NCI-H524 (cell line): ENCODE data around the gene KRTDAP.

Experiments used
- DNase-seq, 2 experiments: peaks; one replicate each; lab custom pipeline; 2025; lab: John Stamatoyannopoulos, UW

KRTDAP gene

GRCh38 chr19:35490364-35490763, at the start of gene KRTDAP:
Gene KRTDAP (minus strand): TSS chr19:35490464. CDS start chr19:35490442, 22 bp downstream.
- no peak for DNase-seq

GRCh38 chr19:35539850-35540249, 49.6 kb upstream of the KRTDAP start:
- no peak for DNase-seq

- DNase-seq, result no peak
Measured at GRCh38 chr19:35539314-35539713, 49.0 kb upstream of the KRTDAP start.

GRCh38 chr19:35534803-35535480, 44.7 kb upstream of the KRTDAP start:
- no peak for DNase-seq

GRCh38 chr19:35533822-35534392, 43.6 kb upstream of the KRTDAP start:
- no peak for DNase-seq

- no peak for DNase-seq
Measured at GRCh38 chr19:35533201-35533821, 43.0 kb upstream of the KRTDAP start, which contains the start of gene GAPDHS. Gene GAPDHS (plus strand): TSS chr19:35533456. CDS start chr19:35533528, 72 bp downstream.

GRCh38 chr19:35531291-35531690, 41.0 kb upstream of the KRTDAP start:
- DNase-seq, result no peak

GRCh38 chr19:35529241-35530218, 39.3 kb upstream of the KRTDAP start:
- no peak for DNase-seq

- no peak for DNase-seq
Measured at GRCh38 chr19:35528218-35529038, 38.2 kb upstream of the KRTDAP start, which contains the start of gene SBSN. Gene SBSN (minus strand): TSS chr19:35528311. CDS start chr19:35528281, 30 bp downstream.

- no peak for DNase-seq
Measured at GRCh38 chr19:35525873-35526272, 35.6 kb upstream of the KRTDAP start.

GRCh38 chr19:35524181-35524837, 34.0 kb upstream of the KRTDAP start:
- DNase-seq, result no peak

GRCh38 chr19:35522745-35523327, 32.6 kb upstream of the KRTDAP start:
- no peak for DNase-seq

GRCh38 chr19:35521124-35521743, 31.0 kb upstream of the KRTDAP start:
- DNase-seq, result no peak

GRCh38 chr19:35519291-35519690, 29.0 kb upstream of the KRTDAP start:
- no peak for DNase-seq

GRCh38 chr19:35518313-35518712, 28.0 kb upstream of the KRTDAP start:
- no peak for DNase-seq

GRCh38 chr19:35517342-35517741, 27.1 kb upstream of the KRTDAP start:
- no peak for DNase-seq

GRCh38 chr19:35516310-35516709, 26.0 kb upstream of the KRTDAP start:
- no peak for DNase-seq

GRCh38 chr19:35514282-35514809, 24.1 kb upstream of the KRTDAP start:
- no peak for DNase-seq

GRCh38 chr19:35513628-35514281, 23.5 kb upstream of the KRTDAP start, which contains the start of gene DMKN:
Gene DMKN (minus strand): TSS chr19:35513649. CDS start chr19:35513475, 174 bp downstream.
- no peak for DNase-seq
